HCT116 (cell line): ENCODE data around the gene FBXW2. TPM values are rescaled to one million over a fixed set of nuclear protein-coding genes. Genes with fewer than 3 reads are reported as not detected.

ENCODE experiments used
- ATAC-seq: fragments of 200-7000 bp; cut with Tn5 transposase; 2 replicates; pipeline ENCODE4 v1.9.1; 2020; ENCODE audit warnings: mild to moderate bottlenecking, moderate library complexity
- BruUV-seq: library from RNA; stranded (reverse); fragments of 400-500 nt; replicated peaks from 2 replicates; lab custom pipeline; 2021; lab: Mats Ljungman, UMichigan
- CTCF ChIA-PET: fragments of 300-600 bp; sonication (Branson Sonifier 250); formaldehyde crosslinking; loops from one replicate; lab custom pipeline; 2021; ENCODE audit warnings: antibody characterized with exemption; lab: Charles Lee
- POLR2A ChIA-PET: fragments of 300-600, 350-600 bp; sonication (Branson Sonifier 250); formaldehyde crosslinking; loops from one replicate; lab custom pipeline; 2021; ENCODE audit warnings: antibody characterized with exemption; lab: Charles Lee
- RAD21 ChIA-PET, 2 experiments: fragments of 300-600 bp; sonication (Branson Sonifier 250); formaldehyde crosslinking; loops; one replicate each; lab custom pipeline; 2023; ENCODE audit warnings: low total read pairs in 2 of 2; ENCODE audit not compliant: uncharacterized antibody in 2 of 2, unreplicated experiment in 2 of 2, low non-redundant PET in 1 of 2; lab: Charles Lee
- DNase-seq: peaks from one replicate; pipeline ENCODE4 v3.0.0-alpha.2; 2010; ENCODE audit warnings: low read depth, low spot score
- H2AFZ ChIP-seq: fragments of 200-600 bp; shearing (Covaris generic), sonication (generic); 2 replicates; pipeline ENCODE4 v1.6.1; 2017; ENCODE audit warnings: low read depth, mixed run types, mixed read lengths, antibody characterized with exemption, low read length; ENCODE audit not compliant: poor library complexity, severe bottlenecking
- H3K27ac ChIP-seq: 2 replicates; pipeline ENCODE4 v1.5.1; 2012; ENCODE audit warnings: low read depth, low read length
- H3K27me3 ChIP-seq: fragments of 200-600 bp; sonication (generic); 2 replicates; pipeline ENCODE4 v1.6.1; 2016; ENCODE audit warnings: mixed run types, low read length, mixed read lengths; ENCODE audit not compliant: insufficient read depth
- H3K36me3 ChIP-seq, 2 experiments: fragments of 200-500 bp in 1 of 2; fragments of 200-600 bp in 1 of 2; sonication (Bioruptor generic) in 1 of 2; sonication (generic) in 1 of 2; 2 replicates each; pipeline versions ENCODE4 v1.5.1 to v1.6.1; 2014 to 2016; ENCODE audit warnings: low read length in 2 of 2, inconsistent platforms in 1 of 2, mixed read lengths in 1 of 2, mixed run types in 1 of 2; ENCODE audit not compliant: insufficient read depth in 2 of 2, control insufficient read depth in 1 of 2
- H3K4me1 ChIP-seq, 2 experiments: fragments of 200-600 bp in 1 of 2; sonication (generic) in 1 of 2; 2 replicates each; pipeline versions ENCODE4 v1.5.1 to v1.6.1; 2012 to 2017; ENCODE audit warnings: low read length in 2 of 2, inconsistent platforms in 1 of 2, mild to moderate bottlenecking in 1 of 2, mixed read lengths in 1 of 2, mixed run types in 1 of 2, moderate library complexity in 1 of 2; ENCODE audit not compliant: insufficient read depth in 2 of 2, control insufficient read depth in 1 of 2
- H3K4me2 ChIP-seq: fragments of 200-600 bp; sonication (generic); 2 replicates; pipeline ENCODE4 v1.6.1; 2017; ENCODE audit warnings: mixed run types, low read length, mixed read lengths
- H3K4me3 ChIP-seq, 2 experiments: fragments of 200-600 bp in 1 of 2; sonication (generic) in 1 of 2; replicated peaks in 1 of 2; 2 replicates each; pipeline ENCODE4 v1.5.1; 2011 to 2016; ENCODE audit warnings: low read length in 2 of 2, control low read depth in 1 of 2, low read depth in 1 of 2, mild to moderate bottlenecking in 1 of 2, mixed read lengths in 1 of 2, mixed run types in 1 of 2
- H3K79me2 ChIP-seq: fragments of 200-600 bp; sonication (generic); 2 replicates; pipeline ENCODE4 v1.6.1; 2017; ENCODE audit warnings: mild to moderate bottlenecking, mixed run types, low read length, moderate library complexity, mixed read lengths; ENCODE audit not compliant: insufficient read depth
- H3K9ac ChIP-seq: fragments of 200-600 bp; sonication (generic); 2 replicates; pipeline ENCODE4 v1.6.1; 2016; ENCODE audit warnings: low read length, mixed read lengths
- H3K9me2 ChIP-seq: fragments of 200-600 bp; sonication (generic), shearing (Covaris generic); 2 replicates; pipeline ENCODE4 v1.6.1; 2017; ENCODE audit warnings: mixed run types, mild to moderate bottlenecking, moderate library complexity; ENCODE audit not compliant: insufficient read depth
- H3K9me3 ChIP-seq, 2 experiments: fragments of 200-500 bp in 1 of 2; fragments of 200-600 bp in 1 of 2; sonication (Bioruptor generic) in 1 of 2; sonication (generic) in 1 of 2; 2 replicates each; pipeline ENCODE4 v1.6.1; 2014 to 2017; ENCODE audit warnings: low read length in 2 of 2, mixed read lengths in 2 of 2, inconsistent platforms in 1 of 2, low read depth in 1 of 2, mild to moderate bottlenecking in 1 of 2, mixed run types in 1 of 2, moderate library complexity in 1 of 2; ENCODE audit not compliant: control insufficient read depth in 1 of 2, insufficient read depth in 1 of 2
- H4K20me1 ChIP-seq: fragments of 200-600 bp; sonication (generic), shearing (Covaris generic); 2 replicates; pipeline ENCODE4 v1.6.1; 2017; ENCODE audit warnings: mixed run types, mild to moderate bottlenecking, moderate library complexity; ENCODE audit not compliant: insufficient read depth
- CBX3 ChIP-seq: IDR thresholded peaks from 2 replicates; pipeline ENCODE4 v1.6.1; 2012; ENCODE audit warnings: low read depth
- CEBPB ChIP-seq: IDR thresholded peaks from 2 replicates; pipeline ENCODE4 v1.6.1; 2012; ENCODE audit warnings: low read depth
- CTCF ChIP-seq, 3 experiments: fragments of 200-600 bp in 1 of 3; sonication (generic) in 1 of 3; IDR thresholded peaks in 2 of 3; conservative IDR thresholded peaks in 1 of 3; 2 replicates each; pipeline ENCODE4 v1.5.1; 2012 to 2017; ENCODE audit warnings: low read depth in 2 of 3, low read length in 2 of 3, antibody characterized with exemption in 1 of 3, borderline replicate concordance in 1 of 3, control low read depth in 1 of 3, mild to moderate bottlenecking in 1 of 3, mixed read lengths in 1 of 3, mixed run types in 1 of 3, moderate library complexity in 1 of 3; ENCODE audit not compliant: insufficient read depth in 1 of 3
- EGR1 ChIP-seq: IDR thresholded peaks from 2 replicates; pipeline ENCODE4 v1.6.1; 2012; ENCODE audit warnings: low read depth
- ELF1 ChIP-seq: IDR thresholded peaks from 2 replicates; pipeline ENCODE4 v1.6.1; 2012; ENCODE audit warnings: low read depth, borderline replicate concordance
- EZH2 ChIP-seq: fragments of 200-600 bp; sonication (generic); IDR thresholded peaks from 2 replicates; pipeline ENCODE4 v1.6.1; 2017; ENCODE audit warnings: antibody characterized with exemption, mixed run types
- EZH2phosphoT487 ChIP-seq: fragments of 200-600 bp; IDR thresholded peaks from 2 replicates; pipeline ENCODE4 v1.6.1; 2018; ENCODE audit warnings: antibody characterized with exemption, borderline replicate concordance
- MAX ChIP-seq: IDR thresholded peaks from 2 replicates; pipeline ENCODE4 v1.6.1; 2012
- POLR2A ChIP-seq: IDR thresholded peaks from 2 replicates; pipeline ENCODE4 v1.7.0; 2011; ENCODE audit warnings: borderline replicate concordance; ENCODE audit not compliant: insufficient read depth, insufficient read length; ENCODE audit errors: extremely low read depth
- RAD21 ChIP-seq: IDR thresholded peaks from 2 replicates; pipeline ENCODE4 v1.6.1; 2012; ENCODE audit warnings: low read depth, mild to moderate bottlenecking
- REST ChIP-seq: IDR thresholded peaks from 2 replicates; pipeline ENCODE4 v1.6.1; 2012; ENCODE audit warnings: low read depth
- SIN3A ChIP-seq: IDR thresholded peaks from 2 replicates; pipeline ENCODE4 v1.6.1; 2012; ENCODE audit warnings: low read depth
- SP1 ChIP-seq: IDR thresholded peaks from 2 replicates; pipeline ENCODE4 v1.6.1; 2012; ENCODE audit warnings: low read depth
- SRF ChIP-seq: IDR thresholded peaks from 2 replicates; pipeline ENCODE4 v1.6.1; 2012; ENCODE audit warnings: low read depth
- YY1 ChIP-seq: IDR thresholded peaks from 2 replicates; pipeline ENCODE4 v1.6.1; 2011; ENCODE audit warnings: low read length, low read depth, moderate library complexity, mild to moderate bottlenecking; ENCODE audit not compliant: insufficient replicate concordance; ENCODE audit errors: extremely low read depth
- ZFX ChIP-seq: fragments of 450-650 bp; IDR thresholded peaks from 2 replicates; pipeline ENCODE4 v1.6.1; 2017
- ZNF274 ChIP-seq: fragments of 200-500 bp; sonication (Bioruptor generic); IDR thresholded peaks from 2 replicates; pipeline ENCODE4 v1.6.1; 2014; ENCODE audit warnings: mild to moderate bottlenecking, low read depth, low read length, inconsistent platforms
- intact Hi-C: fragments of 100-400 bp; cut with micrococcal nuclease; formaldehyde crosslinking; loops from 2 replicates; pipeline ENCODE4 v1.10.0; 2022
- total RNA-seq: library from RNA; stranded (reverse); gene quantifications from one replicate; pipeline ENCODE4 v1.2.1, GENCODE V29; 2021; ENCODE audit not compliant: unreplicated experiment

The FBXW2 gene
- total RNA-seq, 1 experiment from 2014 or later: 59.6 TPM

GRCh38 chr9:120808931-120809330 lies 15.7 kb upstream of the FBXW2 start:
- BruUV-seq: no TSS peak
- Histone ChIP-seq H3K36me3 (no peaks in the 10 kb centered on the region), H3K9ac (no peak overlapping the region), H2AFZ (no peak overlapping the region), H3K4me3 (no peak overlapping the region), H4K20me1 (no peaks in the 10 kb centered on the region), H3K4me2 (no peak overlapping the region), H3K4me1 (no peaks in the 10 kb centered on the region), H3K27me3 (no peaks in the 10 kb centered on the region), H3K27ac (no peak overlapping the region), H3K9me3 (peaks cover 3 to 8% of the 10 kb centered on the region in 2 experiments; a peak in 1 of 4 replicates), H3K79me2 (no peaks in the 10 kb centered on the region), H3K9me2 (no peaks in the 10 kb centered on the region)
- ATAC-seq: no peak
- RAD21 ChIA-PET: interaction anchor here in 1 of 2 experiments (0.6 kb wide), 1 partner anchor 17 kb away, joined by 5 read pairs; no protein-coding TSS in a partner anchor
- POLR2A ChIA-PET: no interaction called here
- no peak for TF ChIP-seq RAD21
- TF ChIP-seq POLR2A: no peak
- TF ChIP-seq CTCF (IDR thresholded peaks at IDR 0.05 in 2 of 3, conservative IDR thresholded peaks at IDR 0.05 in 1 of 3; ENCODE audit: borderline replicate concordance in 1 of 3, insufficient read depth in 1 of 3, low read depth in 2 of 3, low read length in 2 of 3): no peak
- no peak for TF ChIP-seq MAX
- no peak for TF ChIP-seq ZFX
- no peak for TF ChIP-seq ZNF274
- TF ChIP-seq SIN3A: no peak
- TF ChIP-seq REST: no peak
- TF ChIP-seq YY1: no peak
- no peak for TF ChIP-seq EGR1
- TF ChIP-seq SP1: no peak
- TF ChIP-seq SRF: no peak
- TF ChIP-seq EZH2: no peak
- no peak for TF ChIP-seq EZH2phosphoT487
- TF ChIP-seq ELF1: no peak
- no peak for TF ChIP-seq CBX3
- no peak for TF ChIP-seq CEBPB
- intact Hi-C loops: no loop called here
- DNase-seq: no peak
- CTCF ChIA-PET: no interaction called here
